Adrenal gland (tissue), 12 donors: ENCODE results near the gene GNAL. TPM values are rescaled to one million over a fixed set of nuclear protein-coding genes. Genes with fewer than 3 reads are reported as not detected.

Experiments used
- DNase-seq, 7 donors: peaks; one replicate each; pipeline ENCODE4 v3.0.0-alpha.2; 2019 to 2020
- H3K27ac ChIP-seq, 5 donors: fragments of 200-600 bp; sonication (generic) in 4 of 5; 1 replicate in 3 of 5; 2 replicates in 2 of 5; pipeline versions ENCODE4 v1.5.1 to v1.8.0; 2016 to 2020; ENCODE audit warnings: mild to moderate bottlenecking in 1 of 5
- H3K27me3 ChIP-seq: fragments of 200-600 bp; 2 replicates; pipeline ENCODE4 v1.8.0; 2021
- H3K36me3 ChIP-seq, 2 donors: fragments of 200-600 bp; replicated peaks in 1 of 2; 1 replicate in 1 of 2; 2 replicates in 1 of 2; pipeline versions ENCODE4 v1.5.1 to v1.8.0; 2018 to 2022
- H3K4me1 ChIP-seq, 2 donors: fragments of 200-600 bp; replicated peaks in 1 of 2; 1 replicate in 1 of 2; 2 replicates in 1 of 2; pipeline versions ENCODE4 v1.5.1 to v1.8.0; 2018 to 2021
- H3K4me3 ChIP-seq, 4 donors: fragments of 200-600 bp; sonication (generic) in 3 of 4; one replicate each; pipeline ENCODE4 v1.5.1; 2016 to 2018
- H3K9me3 ChIP-seq, 3 donors: fragments of 200-600 bp; sonication (generic) in 1 of 3; replicated peaks in 1 of 3; 1 replicate in 2 of 3; 2 replicates in 1 of 3; pipeline versions ENCODE4 v1.5.1 to v1.8.0; 2016 to 2021
- CTCF ChIP-seq, 6 experiments: fragments of 450-650 bp in 4 of 6; fragments of 200-600 bp in 2 of 6; sonication (generic) in 1 of 6; IDR thresholded peaks; 1 replicate in 5 of 6; 2 replicates in 1 of 6; pipeline versions ENCODE4 v1.5.1 to v1.8.0; 2016 to 2021; ENCODE audit warnings: antibody characterized with exemption in 6 of 6, mild to moderate bottlenecking in 2 of 6, moderate library complexity in 1 of 6
- POLR2A ChIP-seq, 2 donors: fragments of 450-650 bp; IDR thresholded peaks; one replicate each; pipeline ENCODE4 v1.6.1; 2017; ENCODE audit warnings: antibody characterized with exemption in 2 of 2, mild to moderate bottlenecking in 2 of 2, moderate library complexity in 1 of 2
- WGBS, 4 donors: extraction: QIAGEN DNeasy Blood & Tissue Kit in 2 of 4; methylation state at CpG; one replicate each; pipeline versions ENCODE4 v1.1.5 to v1.1.7; 2013 to 2017; 5-methylcytosine and 5-hydroxymethylcytosine counted together
- intact Hi-C, 2 donors: fragments of 100-400 bp; cut with DNase I; formaldehyde crosslinking; loops; one replicate each; pipeline versions ENCODE4 v1.14.1 to v1.15.0; 2022 to 2023
- polyA plus RNA-seq, 3 donors: library from polyadenylated mRNA; stranded (reverse); fragments of 200-250 nt in 2 of 3; fragments of 350-450 nt in 1 of 3; fragmentation: Illumina TruSeq in 1 of 3; extraction: RNeasy Lipid Tissue Mini Kit (QIAGEN cat#74804) in 1 of 3; gene quantifications; one replicate each; pipeline ENCODE4 v1.2.3, GENCODE V29; 2013 to 2014
- total RNA-seq, 9 donors: library from RNA; depleted of rRNA in 4 of 9; stranded (reverse); fragments of >200 nt in 4 of 9; fragments of 120-200 nt in 1 of 9; fragmentation: NEBNext Ultra II Directional in 1 of 9; extraction: Animal tissue kit (Norgen Biotek cat#: 25700) in 1 of 9; gene quantifications; one replicate each; pipeline versions ENCODE4 v1.1.0 to v1.2.4, GENCODE V29; 2013 to 2023
- donor health status: healthy with polysubstance abuse.
- donor health status: Bipolar disorder and iron deficiency.
- donor health status: DM: yes; HTN: yes; CAD: no.
- donor health status: DM: no; HTN: no; CAD: no.
- donor health status: DM: no; HTN: no; CAD: no.
- donor health status: DM: yes; HTN: yes; CAD: no.

Gene GNAL
- total and polyA plus RNA-seq, 12 donors = 0.48 to 7.0 (median 2.3) TPM

- Histone ChIP-seq H3K27ac (no peak overlapping the region), H3K27me3 (no peaks in the 10 kb centered on the region), H3K4me1 (no peaks in the 10 kb centered on the region), H3K4me3 (no peak overlapping the region), H3K9me3 (no peaks in the 10 kb centered on the region), H3K36me3 (peaks cover 0 to 31% of the 10 kb centered on the region in 2 donors)
- TF ChIP-seq POLR2A (IDR thresholded peaks at IDR 0.05) (no peak), CTCF (IDR thresholded peaks at IDR 0.05) (no peak)
- 49 to 63% (median 55%) methylated on average over 4 of the region's 4 CpGs for WGBS, 4 donors
- no peak for DNase-seq
- intact Hi-C loops = loop anchor here in 1 of 2 donors (10.0 kb wide), 1 partner anchor 228 kb away; no protein-coding TSS in a partner anchor
These were observed 193.6 kb downstream of the GNAL start for GRCh38 chr18:11882636-11883035.

GRCh38 chr18:11883153-11883552 is 194.1 kb downstream of the GNAL start:
- Histone ChIP-seq H3K36me3 (peaks cover 0 to 35% of the 10 kb centered on the region in 2 donors), H3K4me1 (no peaks in the 10 kb centered on the region), H3K9me3 (no peaks in the 10 kb centered on the region), H3K27me3 (no peaks in the 10 kb centered on the region), H3K27ac (no peak overlapping the region), H3K4me3 (no peak overlapping the region)
- 55 to 75% (median 62%) methylated on average over 1 of the region's 1 CpG for WGBS, 4 donors
- no peak for DNase-seq
- TF ChIP-seq POLR2A (IDR thresholded peaks at IDR 0.05) = no peak
- intact Hi-C loops = loop anchor here in 1 of 2 donors (10.0 kb wide), 1 partner anchor 228 kb away; no protein-coding TSS in a partner anchor

- Histone ChIP-seq H3K36me3 (peaks cover 0 to 47% of the 10 kb centered on the region in 2 donors), H3K4me1 (no peaks in the 10 kb centered on the region), H3K27me3 (no peaks in the 10 kb centered on the region), H3K4me3 (no peak overlapping the region), H3K9me3 (no peaks in the 10 kb centered on the region), H3K27ac (no peak overlapping the region)
- DNase-seq = no peak
- intact Hi-C loops = loop anchor here in 1 of 2 donors (10.0 kb wide), 1 partner anchor 230 kb away; no protein-coding TSS in a partner anchor
- no peak for TF ChIP-seq POLR2A (IDR thresholded peaks at IDR 0.05)
- no peak for TF ChIP-seq CTCF (IDR thresholded peaks at IDR 0.05)
- WGBS, 4 donors = 92 to 95% (median 93%) methylated on average over 11 to 12 of the region's 12 CpGs
These were observed 195.4 kb downstream of the GNAL start for GRCh38 chr18:11884396-11885030.

GRCh38 chr18:11885278-11885947 is 196.3 kb downstream of the GNAL start:
- no peak overlapping the region for H3K27ac ChIP-seq
- no peaks in the 10 kb centered on the region for H3K9me3 ChIP-seq
- TF ChIP-seq CTCF (IDR thresholded peaks at IDR 0.05) (no peak), POLR2A (IDR thresholded peaks at IDR 0.05) (no peak)
- 79 to 89% (median 86%) methylated on average over 22 of the region's 22 CpGs for WGBS, 4 donors
- no peak overlapping the region for H3K4me3 ChIP-seq
- DNase-seq = peak in 2 of 7 donors; percentile 19 to 23
- H3K4me1 ChIP-seq = no peaks in the 10 kb centered on the region
- H3K27me3 ChIP-seq = no peaks in the 10 kb centered on the region
- intact Hi-C loops = loop anchor here in 1 of 2 donors (10.0 kb wide), 1 partner anchor 231 kb away; no protein-coding TSS in a partner anchor
- peaks cover 0 to 54% of the 10 kb centered on the region in 2 donors for H3K36me3 ChIP-seq
